Loucy (cell line): ENCODE data around the gene CLEC16A.

Experiments
- CTCF ChIP-seq: fragments of 200-600 bp; sonication (generic); conservative IDR thresholded peaks from 2 replicates; pipeline ENCODE4 v1.5.1; 2014; ENCODE audit warnings: mild to moderate bottlenecking, antibody characterized with exemption, low read length
- EZH2phosphoT487 ChIP-seq: fragments of 200-600 bp; IDR thresholded peaks from 2 replicates; pipeline ENCODE4 v1.6.1; 2018; ENCODE audit warnings: antibody characterized with exemption, mild to moderate bottlenecking, moderate library complexity, borderline replicate concordance

- TF ChIP-seq CTCF (no peak), EZH2phosphoT487 (no peak)
Measured at GRCh38 chr16:11131706-11132105, 187.3 kb downstream of the CLEC16A start.
